Stimulated activated naive CD4-positive, alpha-beta T cell (primary cell): ENCODE measurements around the gene MAGOH.
"Not testable (repeated sequence)": the region's sequence is repeated elsewhere in the genome, so short reads cannot be mapped to it uniquely, and the experiment has no call there.

ENCODE experiments used
- DNase-seq, 6 experiments: peaks; one replicate each; lab custom pipeline; 2025; lab: John Stamatoyannopoulos, UW

The MAGOH gene

DNA sequence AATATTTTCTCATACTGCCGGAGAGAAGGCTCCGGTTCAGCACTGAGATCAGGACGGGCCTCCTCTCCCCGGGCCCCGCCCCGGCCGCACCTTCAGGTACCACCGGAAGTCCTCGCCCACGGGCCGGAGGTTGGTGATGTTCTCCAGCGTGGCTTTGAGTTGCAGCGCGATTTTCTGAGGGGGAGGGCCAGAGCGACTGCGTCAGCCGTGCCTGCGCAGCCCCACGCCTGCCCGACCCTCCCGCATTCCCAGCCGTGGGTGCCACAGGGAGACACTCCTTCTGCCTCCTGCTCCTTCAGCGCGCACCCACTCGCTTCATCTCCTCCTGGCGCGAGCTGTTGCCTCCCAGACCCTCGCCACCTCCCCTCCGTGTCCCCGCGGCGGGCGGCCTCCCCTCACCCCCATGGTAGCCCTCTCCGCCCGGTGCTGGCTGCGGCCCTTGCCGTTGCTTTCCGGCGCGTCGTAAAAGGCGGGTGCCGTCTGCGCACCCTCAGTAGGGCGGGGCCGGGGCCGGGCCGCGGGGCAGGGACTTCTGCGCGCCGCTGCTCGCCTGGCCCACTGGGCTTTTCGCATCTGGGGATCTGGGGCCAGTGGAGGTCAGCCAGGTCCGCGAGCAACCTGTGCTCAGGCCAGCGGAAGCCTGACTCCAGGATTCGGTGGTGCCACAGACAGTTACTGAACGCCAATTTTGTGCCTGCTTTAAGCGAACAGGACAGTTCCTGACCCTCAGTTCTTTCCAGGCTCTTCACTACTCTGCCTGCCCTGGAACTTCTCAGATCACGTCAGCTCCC is 18.0 kb downstream of the MAGOH start, which contains the start of gene CZIB:
Gene CZIB, minus strand, starts transcription at position 464 of the 791 bp plus-strand sequence. Its CDS starts 59 bp downstream, at position 405.
- DNase-seq = peak; percentile 73 to 97 (median 91)

DNA sequence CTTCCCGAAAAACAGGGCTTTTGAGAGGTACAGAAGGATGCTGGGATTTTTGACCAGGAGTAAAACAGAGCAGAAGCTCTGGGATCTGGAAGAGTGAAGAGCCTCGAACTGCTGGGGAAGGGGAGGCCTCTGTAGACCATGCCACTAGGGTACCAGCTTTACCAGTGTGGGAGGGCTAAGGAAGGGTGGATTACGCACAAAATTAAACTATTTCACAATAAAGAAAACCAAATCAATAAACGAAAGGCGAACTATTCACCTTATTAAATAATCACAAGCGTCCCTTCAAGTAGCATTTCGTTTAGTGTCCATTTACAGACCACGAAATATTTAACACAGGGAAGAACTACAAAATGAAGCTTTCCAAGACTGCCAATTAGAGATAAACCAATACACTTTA is 18.6 kb downstream of the MAGOH start:
- no peak for DNase-seq

DNA sequence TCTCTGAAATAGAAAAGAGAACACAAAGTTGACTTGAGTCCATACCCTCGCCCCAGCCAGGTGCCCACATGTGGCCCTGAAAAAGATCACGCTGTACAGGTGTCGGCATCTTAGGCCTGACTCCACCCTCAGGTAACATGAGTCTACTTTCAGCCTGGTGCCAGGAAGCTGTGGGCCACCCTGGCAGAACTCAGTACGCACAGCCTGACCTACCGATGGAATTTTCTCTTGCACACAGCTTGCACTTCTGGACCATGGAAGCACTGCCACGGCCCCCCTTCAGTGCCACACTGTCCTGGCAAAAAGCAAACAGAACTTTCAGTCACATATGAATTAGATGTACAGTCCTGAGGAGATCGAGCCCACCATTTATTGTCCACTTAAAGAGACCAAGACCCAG is 20.1 kb downstream of the MAGOH start:
- no peak for DNase-seq

DNA sequence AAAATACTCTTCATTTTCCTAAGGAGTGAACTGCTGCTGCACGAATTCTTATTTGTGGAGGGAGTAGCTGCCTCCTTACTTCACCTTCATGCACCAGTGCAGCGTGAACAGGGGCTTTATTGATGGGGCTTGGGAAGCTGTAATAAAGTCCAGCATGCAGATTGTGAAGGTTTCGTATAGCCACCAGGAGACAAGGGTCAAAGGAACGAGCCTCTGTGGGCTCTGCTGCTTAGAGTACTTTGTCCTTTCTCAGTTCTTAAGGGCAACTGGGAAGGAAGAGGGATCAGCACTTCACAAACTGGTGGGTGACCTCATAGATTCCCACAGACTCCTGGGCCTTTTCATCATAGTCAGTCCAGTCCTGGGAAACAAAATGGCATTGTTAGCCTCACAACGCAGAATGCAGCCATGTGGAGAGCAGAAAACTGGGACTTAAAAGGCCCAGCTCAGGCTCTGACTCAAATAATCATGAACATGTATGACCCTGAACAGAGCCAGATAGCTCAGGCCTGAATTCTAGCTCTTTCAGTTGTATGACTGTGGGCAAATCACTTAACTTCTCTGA is 23.9 kb downstream of the MAGOH start:
- DNase-seq = no peak

DNA sequence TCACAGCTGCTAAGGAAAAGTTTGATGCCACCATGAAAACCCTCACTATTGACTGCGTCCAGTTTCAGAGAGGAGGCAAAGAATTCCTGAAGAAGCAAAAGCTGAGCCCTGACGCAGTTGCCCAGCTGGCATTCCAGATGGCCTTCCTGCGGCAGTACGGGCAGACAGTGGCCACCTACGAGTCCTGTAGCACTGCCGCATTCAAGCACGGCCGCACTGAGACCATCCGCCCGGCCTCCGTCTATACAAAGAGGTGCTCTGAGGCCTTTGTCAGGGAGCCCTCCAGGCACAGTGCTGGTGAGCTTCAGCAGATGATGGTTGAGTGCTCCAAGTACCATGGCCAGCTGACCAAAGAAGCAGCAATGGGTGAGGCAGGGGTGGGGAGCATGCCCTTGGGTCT is 27.4 kb downstream of the MAGOH start:
- no peak for DNase-seq

DNA sequence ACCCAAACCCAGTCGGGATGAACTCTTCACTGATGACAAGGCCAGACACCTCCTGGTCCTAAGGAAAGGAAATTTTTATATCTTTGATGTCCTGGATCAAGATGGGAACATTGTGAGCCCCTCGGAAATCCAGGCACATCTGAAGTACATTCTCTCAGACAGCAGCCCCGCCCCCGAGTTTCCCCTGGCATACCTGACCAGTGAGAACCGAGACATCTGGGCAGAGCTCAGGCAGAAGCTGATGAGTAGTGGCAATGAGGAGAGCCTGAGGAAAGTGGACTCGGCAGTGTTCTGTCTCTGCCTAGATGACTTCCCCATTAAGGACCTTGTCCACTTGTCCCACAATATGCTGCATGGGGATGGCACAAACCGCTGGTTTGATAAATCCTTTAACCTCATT is 28.0 kb downstream of the MAGOH start:
- no peak for DNase-seq

DNA sequence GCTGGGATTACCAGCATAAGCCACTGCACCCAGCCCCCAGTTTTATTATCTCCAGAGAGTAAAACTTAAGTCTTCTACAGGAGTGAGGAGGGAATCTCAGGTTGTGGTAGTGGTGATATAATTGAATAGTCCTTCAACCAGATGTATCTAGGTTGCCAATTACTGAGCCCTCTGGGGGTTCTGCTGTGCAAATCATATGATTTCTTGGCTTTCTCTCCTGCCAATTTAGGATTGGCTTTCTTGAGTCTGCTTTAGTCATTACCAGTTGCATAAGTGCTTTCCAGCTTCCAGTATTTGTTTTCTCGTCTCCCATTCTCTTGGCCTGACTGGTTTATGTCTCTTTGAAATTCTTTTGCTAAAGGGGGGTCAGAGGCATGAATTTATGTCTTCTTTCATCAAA is 30.6 kb downstream of the MAGOH start:
- no peak for DNase-seq

DNA sequence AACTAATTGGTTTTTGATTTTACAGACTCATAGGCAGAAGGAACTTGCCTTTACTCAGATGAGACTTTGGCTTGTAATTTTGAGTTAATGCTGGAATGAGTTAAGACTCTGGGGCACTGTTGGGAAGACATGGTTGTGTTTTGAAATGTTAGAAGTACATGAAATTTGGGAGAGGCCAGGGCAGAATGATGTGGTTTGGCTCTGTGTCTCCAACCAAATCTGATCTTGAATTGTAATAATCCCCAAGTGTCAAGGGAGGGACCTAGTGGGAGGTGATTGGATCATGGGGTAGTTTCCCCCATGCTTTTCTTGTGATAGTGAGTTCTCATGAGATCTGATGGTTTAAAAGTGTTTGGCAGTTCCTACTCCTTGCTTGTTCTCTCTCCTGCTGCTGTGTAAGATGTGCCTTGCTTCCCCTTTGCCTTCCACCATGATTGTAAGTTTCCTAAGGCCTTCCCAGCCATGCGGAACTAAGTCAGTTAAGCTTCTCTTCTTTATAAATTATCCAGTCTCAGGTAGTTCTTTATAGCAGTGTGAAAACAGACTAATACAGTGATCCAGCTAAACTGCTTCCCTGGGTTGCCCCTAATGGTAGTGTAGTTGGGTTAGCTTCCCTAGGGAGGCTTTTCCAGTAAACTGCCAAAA is 31.5 kb downstream of the MAGOH start:
- no peak for DNase-seq

DNA sequence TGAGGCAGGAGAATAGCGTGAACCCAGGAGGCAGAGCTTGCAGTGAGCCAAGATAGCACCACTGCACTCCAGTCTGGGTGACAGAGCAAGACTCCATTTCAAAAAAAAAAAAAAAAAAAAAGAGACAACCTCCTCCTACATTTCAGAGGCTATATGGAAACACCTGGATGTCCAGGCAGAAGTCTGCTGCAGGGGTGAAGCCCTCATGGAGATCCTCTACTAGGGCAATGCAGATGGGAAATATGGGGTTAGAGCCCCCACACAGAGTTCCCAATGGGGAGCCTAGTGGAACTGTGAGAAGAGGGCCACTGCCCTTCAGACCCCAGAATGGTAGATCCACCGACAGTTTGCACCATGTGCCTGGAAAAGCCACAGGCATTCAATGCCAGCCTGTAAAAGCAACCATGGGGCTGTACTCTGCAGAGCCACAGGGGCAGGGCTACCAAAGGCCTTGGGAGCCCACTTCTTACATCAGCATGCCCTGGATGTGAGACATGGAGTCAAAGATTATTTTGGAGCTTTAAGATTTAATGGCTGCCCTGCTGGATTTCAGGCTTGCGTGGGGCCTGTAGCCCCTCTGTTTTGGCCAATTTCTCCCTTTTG is 32.1 kb downstream of the MAGOH start:
- not testable (repeated sequence) for DNase-seq

DNA sequence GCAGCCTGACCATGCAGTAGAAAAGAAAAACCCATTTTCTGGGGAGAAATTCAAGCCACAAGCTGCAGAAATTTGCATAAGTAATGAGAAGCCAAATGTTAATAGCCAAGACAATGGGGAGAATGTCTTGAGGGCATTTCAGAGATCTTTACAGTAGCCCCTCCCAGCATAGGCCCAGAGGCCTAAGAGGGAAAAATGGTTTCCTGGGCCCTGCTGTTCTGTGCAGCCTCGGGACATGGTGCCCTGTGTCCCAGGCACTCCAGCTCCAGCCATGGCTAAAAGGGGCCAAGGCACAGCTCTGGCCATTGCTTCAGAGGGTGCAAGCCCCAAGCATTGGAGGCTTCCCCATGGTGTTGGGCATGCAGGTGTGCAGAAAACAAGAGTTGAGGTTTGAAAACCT is 32.8 kb downstream of the MAGOH start:
- DNase-seq = not testable (repeated sequence)

DNA sequence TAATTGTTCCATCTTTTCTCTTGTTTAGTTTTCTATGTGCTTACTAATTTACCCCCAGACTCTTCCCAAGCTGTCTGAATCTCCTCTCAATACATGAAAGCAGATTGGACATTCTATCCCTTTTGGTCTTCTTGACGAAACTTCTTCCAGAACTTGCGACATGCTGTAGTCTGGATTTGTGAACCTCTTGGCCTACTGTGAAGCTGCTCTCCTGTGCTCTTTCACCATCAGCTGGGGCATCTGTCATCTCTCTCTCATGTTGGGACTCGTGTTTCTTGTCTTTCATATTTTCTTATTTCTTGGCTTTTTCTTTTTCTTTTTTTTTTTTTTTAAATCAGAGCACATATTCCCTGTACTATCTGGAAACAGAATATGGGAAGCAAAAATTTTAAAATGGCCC is 34.9 kb downstream of the MAGOH start:
- no peak for DNase-seq

DNA sequence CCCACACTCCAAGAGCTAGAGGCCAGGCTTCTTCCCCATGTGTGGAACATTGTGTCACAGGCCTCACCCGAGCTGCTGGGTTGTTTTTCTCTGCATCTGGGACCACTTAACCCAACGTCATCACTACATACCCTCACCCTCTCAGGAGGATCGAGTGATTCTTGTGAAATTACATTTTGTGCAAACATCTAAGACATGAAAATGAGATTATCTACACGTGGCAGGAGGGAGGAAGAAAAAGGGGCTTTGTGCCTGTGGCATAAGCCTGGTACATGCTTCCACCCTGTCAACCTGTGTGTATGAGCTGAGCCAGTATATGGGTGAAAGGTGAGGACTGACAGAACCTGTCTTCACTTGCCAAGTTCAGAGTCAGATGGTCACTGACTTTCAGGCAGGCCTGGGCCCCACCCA is 40.1 kb downstream of the MAGOH start:
- DNase-seq = no peak

DNA sequence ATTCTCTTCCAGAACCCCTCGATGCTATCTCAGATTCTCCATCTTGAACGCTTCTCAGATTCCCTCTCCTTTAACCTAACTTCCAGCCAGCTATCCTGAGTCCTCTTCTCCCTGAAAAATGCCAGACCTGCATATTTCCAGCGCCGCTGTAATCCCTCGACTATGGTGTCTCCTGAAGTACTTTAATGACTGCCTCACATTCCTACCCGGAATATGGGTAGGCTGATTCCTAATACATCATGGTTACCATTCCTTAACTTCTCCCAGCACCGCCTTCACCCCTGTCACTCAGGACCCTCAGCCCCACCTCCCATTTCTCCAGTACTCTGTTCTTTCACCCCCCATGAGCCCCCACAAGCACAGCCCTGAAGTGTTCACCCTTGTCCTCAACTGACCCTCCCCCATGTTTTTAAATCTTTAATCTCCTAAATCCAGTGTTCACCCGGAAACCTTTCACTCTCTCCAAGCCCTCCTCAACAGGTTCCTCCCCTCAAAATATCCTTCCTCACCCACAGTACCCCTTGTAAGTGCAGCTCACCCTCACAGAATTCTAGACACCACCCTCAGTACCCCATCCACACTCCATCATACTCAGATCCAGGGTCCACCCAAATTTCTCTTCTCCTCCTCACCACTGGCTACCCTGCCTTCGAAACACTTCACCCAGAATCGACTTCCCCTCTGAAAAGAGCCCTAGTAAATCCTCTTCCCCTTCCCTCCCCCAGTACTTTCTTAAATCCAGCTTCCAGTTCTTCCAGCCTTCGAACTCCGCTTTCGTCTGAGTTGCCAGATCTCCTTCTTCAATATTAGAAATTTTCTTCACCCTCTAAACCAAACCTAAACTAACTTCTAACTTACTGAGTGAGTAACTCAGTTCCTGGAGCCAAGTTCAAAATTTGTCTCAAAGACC is 40.8 kb downstream of the MAGOH start:
- DNase-seq = no peak

DNA sequence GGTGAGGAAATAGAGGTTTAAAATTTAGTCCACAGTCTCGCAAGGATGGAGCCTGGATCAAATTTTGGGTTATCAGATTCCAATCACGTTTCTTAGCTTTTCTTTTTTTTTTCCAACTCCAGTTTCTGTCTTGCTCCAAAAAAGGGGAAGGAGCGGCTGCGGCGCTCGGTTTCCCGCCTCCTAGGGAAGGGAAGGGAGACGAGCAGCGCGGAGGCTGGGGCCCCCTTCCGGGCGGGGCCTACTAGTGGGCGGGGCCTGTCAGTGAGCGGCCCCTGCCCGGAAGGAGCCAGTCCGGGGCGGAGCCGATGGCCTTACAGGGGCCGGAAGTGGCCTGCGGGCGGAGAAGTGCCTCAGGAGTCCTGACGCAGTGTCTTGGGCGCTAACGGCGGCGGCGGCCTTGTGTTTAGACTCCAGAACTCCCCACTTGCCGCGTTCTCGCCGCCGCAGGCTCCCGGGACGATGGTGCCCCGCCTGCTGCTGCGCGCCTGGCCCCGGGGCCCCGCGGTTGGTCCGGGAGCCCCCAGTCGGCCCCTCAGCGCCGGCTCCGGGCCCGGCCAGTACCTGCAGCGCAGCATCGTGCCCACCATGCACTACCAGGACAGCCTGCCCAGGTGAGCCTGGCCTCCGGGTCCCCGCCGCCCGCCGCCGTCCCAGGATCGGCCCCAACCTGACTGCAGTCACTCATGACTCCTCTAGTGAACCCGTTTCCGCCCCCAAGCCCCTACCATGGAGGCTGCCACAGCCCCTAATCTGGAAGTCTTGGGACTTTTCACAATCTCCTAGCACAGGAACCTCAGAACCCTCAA is 41.6 kb downstream of the MAGOH start, which contains the start of gene CPT2:
Gene CPT2, plus strand, starts transcription at position 340 of the 806 bp plus-strand sequence. Its CDS starts 120 bp downstream, at position 460.
- DNase-seq = peak; percentile 78 to 88 (median 84)

DNA sequence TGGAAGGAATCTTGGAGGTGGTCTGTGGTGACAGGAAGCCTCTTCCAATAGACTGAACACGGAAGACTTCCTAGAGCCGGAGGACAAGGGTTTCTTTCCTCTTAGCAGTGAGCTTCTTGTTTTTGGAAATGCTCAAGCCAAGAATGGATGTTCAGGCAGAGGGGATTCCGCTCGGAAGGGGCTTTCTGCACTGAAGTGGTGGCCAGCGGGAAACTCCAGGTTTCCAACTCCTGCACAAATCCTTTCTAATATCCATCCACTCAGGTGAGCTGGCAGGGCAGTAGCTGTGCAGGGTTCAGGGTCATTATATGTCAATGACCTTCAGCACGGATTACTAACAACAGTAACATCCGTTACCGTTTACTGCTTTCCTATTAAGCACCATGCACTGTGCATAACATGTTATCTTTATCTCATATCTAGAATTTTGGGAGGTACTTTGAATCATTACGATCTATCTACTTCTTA is 42.3 kb downstream of the MAGOH start:
- DNase-seq = no peak

DNA sequence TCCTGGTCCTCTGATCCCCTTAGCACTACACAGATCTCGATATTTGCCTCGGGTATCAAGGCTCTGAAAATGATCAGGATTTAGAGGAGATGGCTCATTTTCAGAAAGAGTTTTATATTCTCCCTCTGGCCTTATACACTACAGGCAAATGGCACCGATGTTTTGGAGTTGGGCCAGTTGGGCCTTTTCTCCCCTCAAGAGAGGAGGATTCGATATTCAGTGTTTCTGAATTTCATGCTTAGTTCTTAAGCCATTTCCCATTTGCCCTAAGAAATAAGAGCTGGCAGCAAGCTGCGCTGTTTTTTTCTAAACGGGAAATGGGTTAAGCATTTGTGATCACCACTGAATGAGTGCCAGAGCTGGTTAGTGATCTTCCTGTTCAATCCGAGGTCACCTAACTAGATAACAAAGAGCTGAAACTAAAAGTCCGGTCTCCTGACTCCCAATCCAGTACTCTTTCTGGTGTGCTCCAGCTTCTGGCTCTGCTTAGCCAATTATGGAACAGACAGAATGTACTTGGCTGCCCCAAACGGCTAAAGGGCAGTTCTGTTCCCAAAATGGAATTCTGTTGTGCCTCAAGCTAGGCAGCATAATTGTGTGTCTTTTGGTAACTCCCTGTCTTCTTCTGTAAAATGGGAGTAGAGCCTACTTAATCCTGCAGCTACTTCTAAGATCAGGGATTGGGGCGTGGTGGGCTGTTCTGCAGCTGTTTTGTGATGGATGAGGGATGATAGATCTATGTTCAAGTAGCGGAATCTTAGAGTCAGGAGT is 42.9 kb downstream of the MAGOH start:
- DNase-seq = no peak

DNA sequence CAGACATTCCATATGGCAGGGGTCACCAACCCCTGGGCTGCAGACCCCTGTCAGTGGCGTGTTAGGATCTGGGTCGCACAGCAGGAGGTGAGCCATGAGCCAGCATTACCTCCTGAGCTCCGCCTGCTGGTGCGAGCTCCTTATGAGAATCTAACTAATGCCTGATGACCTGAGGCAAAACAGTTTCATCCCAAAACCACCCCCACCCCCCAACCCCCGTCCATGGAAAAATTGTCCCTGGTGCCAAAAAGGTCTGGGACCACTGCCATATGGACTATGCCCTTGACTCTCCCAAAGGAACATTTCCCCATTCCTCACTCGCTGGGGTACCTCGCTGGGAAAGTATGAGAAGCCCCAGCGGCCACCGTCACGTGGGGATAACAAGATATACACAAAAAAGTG is 48.1 kb downstream of the MAGOH start:
- DNase-seq = no peak

DNA sequence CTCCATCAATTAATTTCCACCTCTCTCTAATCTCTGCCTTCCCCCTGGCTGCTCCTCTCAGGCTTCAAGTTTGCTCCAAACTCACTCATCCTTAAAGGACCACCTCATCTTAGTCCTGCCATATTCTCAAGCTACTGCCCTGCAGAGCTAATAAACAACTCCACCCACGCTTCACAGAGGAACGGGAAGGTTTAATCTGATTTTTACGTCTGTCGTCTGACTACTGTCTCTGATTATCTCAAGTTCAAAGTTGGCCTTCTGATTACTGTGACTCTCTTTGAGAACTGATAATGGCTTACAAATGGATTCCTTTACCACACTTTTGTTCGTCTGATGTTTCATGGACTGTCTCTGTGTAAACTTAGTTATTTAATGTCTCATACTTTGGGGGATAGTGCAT is 49.3 kb downstream of the MAGOH start:
- DNase-seq = no peak

DNA sequence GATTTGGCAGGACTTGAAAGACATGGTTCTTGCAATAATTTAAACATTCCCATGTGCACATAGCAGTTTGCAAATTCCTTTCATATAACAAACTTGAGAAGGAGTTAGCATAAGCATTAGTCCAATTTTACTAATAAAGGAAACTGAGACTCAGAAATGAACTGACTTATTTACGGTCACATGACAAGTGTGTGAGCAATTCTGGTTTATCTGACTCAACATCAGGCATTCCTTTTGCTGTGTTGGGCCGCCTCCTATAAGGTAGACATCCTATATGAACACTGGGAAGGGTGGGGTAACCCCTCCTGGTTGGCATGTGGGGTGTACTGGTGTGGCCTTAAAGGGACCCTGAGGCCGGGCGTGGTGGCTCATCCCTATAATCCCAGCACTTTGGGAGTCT is 50.2 kb downstream of the MAGOH start:
- DNase-seq = no peak

DNA sequence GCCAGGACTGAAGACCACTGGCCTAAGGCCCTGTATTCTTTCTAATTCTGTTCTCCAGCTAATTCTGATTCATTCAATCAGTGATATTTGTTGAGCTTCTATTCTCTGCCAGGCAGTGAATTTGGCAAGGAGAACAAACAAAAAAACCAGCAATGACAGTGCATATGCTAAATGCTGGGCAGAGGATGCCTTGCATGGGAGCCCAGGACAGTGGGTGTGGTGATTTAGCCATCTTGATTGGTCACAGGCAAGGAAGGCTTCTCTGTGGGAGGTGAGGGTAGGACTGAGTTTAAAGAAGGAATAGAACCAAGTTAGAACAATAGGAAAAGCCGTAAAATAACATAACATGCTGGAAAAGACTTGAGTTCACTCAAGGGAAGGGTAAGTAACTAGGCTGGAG is 50.9 kb downstream of the MAGOH start:
- DNase-seq = no peak
